Mucosa of descending colon (tissue), 3 donors: ENCODE results near the gene WDR31. TPM values are rescaled to one million over a fixed set of nuclear protein-coding genes. Genes with fewer than 3 reads are reported as not detected.
A peak's percentile ranks its signal among the peaks of the same experiment; 100 is the strongest.

Experiments used
- ATAC-seq: fragments of 200-7000 bp; cut with Tn5 transposase; one replicate; pipeline ENCODE4 v1.9.1; 2020; ENCODE audit warnings: mild to moderate bottlenecking, moderate library complexity
- DNase-seq, 3 donors: peaks; one replicate each; pipeline ENCODE4 v3.0.0-alpha.2; 2020
- H3K36me3 ChIP-seq: fragments of 200-600 bp; one replicate; pipeline ENCODE4 v1.8.0; 2021; ENCODE audit warnings: low read depth, mild to moderate bottlenecking
- H3K4me1 ChIP-seq: fragments of 200-600 bp; one replicate; pipeline ENCODE4 v1.8.0; 2021; ENCODE audit warnings: low read depth, mild to moderate bottlenecking
- H3K4me3 ChIP-seq: fragments of 200-600 bp; one replicate; pipeline ENCODE4 v1.8.0; 2021; ENCODE audit warnings: mild to moderate bottlenecking
- H3K9me3 ChIP-seq: fragments of 200-600 bp; one replicate; pipeline ENCODE4 v1.8.0; 2021; ENCODE audit warnings: mild to moderate bottlenecking
- intact Hi-C, 2 donors: fragments of 100-400 bp; cut with DNase I in 1 of 2; cut with micrococcal nuclease in 1 of 2; formaldehyde crosslinking; loops; one replicate each; pipeline versions ENCODE4 v1.11.0 to v1.11.1; 2022; cut with DNase I, micrococcal nuclease
- total RNA-seq, 3 donors: library from RNA; stranded (reverse); fragmentation: NEBNext Ultra II Directional in 2 of 3; extraction: Animal tissue kit (Norgen Biotek cat#: 25700) in 2 of 3; gene quantifications; one replicate each; pipeline versions ENCODE4 v1.2.1 to v1.2.4, GENCODE V29; 2021 to 2023
- TF ChIP-seq, protein P1 (sequence below): fragments of 200-600 bp; IDR thresholded peaks from one replicate; pipeline ENCODE4 v1.8.0; 2022; ENCODE audit warnings: antibody characterized with exemption, mild to moderate bottlenecking
- donor health status: DM: no; HTN: no; CAD: no; lungs with moderate emphysema.
- donor health status: DM: no; HTN: no; CAD: no.
- donor health status: DM: no; HTN: yes; CAD: no.

WDR31 gene
- total RNA-seq, 3 donors from 2014 or later, result 2.6 to 4.6 (median 3.3) TPM

GRCh38 chr9:113281356-113281755, 58.7 kb downstream of the WDR31 start:
- DNase-seq (no peak), ATAC-seq (no peak)
- intact Hi-C loops, result no loop called here
- Histone ChIP-seq H3K36me3 (no peaks in the 10 kb centered on the region), H3K4me1 (peaks cover 5% of the 10 kb centered on the region), H3K4me3 (no peak overlapping the region), H3K9me3 (no peaks in the 10 kb centered on the region)
- TF ChIP-seq, protein P1, sequence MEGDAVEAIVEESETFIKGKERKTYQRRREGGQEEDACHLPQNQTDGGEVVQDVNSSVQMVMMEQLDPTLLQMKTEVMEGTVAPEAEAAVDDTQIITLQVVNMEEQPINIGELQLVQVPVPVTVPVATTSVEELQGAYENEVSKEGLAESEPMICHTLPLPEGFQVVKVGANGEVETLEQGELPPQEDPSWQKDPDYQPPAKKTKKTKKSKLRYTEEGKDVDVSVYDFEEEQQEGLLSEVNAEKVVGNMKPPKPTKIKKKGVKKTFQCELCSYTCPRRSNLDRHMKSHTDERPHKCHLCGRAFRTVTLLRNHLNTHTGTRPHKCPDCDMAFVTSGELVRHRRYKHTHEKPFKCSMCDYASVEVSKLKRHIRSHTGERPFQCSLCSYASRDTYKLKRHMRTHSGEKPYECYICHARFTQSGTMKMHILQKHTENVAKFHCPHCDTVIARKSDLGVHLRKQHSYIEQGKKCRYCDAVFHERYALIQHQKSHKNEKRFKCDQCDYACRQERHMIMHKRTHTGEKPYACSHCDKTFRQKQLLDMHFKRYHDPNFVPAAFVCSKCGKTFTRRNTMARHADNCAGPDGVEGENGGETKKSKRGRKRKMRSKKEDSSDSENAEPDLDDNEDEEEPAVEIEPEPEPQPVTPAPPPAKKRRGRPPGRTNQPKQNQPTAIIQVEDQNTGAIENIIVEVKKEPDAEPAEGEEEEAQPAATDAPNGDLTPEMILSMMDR, result no peak

DNA sequence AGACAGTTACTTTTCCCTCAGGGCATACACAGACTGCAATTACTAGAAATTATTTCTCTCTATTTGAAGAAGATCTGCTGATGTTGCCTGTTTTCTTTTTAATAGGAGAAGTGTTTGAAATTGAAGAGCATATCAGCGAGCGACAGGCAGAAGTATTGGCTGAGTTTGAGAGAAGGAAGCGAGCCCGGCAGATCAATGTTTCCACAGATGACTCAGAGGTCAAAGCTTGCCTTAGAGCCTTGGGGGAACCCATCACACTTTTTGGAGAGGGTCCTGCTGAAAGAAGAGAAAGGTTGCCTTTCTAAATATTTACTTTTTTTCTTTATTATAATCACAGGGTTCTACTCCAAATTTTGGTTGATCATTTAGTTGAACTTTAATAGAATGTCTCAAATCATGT, 61.2 kb downstream of the WDR31 start:
- H3K4me1 ChIP-seq, result peaks cover 15% of the 10 kb centered on the region
- intact Hi-C loops, result loop anchor here in 1 of 2 donors (5.0 to 10.0 kb wide), 2 partner anchors 57 to 136 kb away; partner anchors contain the start of genes C9orf43, FKBP15, POLE3 and SLC31A1
- H3K9me3 ChIP-seq, result no peaks in the 10 kb centered on the region
- no peak for ATAC-seq
- DNase-seq, result no peak
- H3K36me3 ChIP-seq, result peaks cover 3% of the 10 kb centered on the region
- H3K4me3 ChIP-seq, result no peak overlapping the region
- TF ChIP-seq, protein P1, result no peak

GRCh38 chr9:113275157-113276131, 64.6 kb downstream of the WDR31 start, which contains the start of the genes CDC26 and PRPF4:
Gene CDC26, minus strand, starts transcription at chr9:113275572. Its CDS starts 3,065 bp downstream, at chr9:113272507.
Gene PRPF4, plus strand, starts transcription at chr9:113275658. Its CDS starts 86 bp downstream, at chr9:113275744.
- intact Hi-C loops, result loop anchor here in 1 of 2 donors (5.0 to 10.0 kb wide), 2 partner anchors 53 to 139 kb away; partner anchors contain the start of genes C9orf43, FKBP15, POLE3 and SLC31A1

DNA sequence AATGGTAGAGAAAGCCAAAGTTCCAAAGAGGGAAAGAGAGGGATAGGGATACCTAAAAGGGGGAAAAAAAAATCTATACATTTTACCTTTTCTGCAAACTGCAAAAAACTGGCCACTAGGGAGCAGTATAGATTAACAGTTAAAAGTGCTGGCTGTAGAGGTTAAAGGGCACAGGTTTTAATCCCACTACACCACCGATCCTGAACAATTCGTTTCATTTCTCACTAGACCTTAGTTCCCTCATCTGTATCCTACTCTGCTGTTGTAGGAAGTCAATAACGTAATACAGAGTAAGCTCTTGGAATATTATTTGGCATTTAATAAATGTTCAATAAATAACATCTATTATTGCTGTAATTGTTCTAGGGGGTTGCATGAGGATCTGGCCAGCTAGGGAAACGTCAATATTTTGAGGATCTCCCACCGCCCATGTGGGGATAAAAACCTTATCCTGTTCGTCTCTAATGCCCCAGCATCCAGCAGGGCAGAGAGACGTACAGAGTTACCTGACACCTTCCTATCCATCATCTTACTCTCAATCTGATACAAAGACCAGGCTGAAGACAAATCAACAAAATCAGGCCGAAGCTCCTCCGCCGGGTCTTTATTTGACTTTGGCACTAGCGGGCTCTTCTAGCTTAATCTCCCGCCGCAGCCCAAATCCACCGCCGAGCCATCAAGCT, 65.5 kb downstream of the WDR31 start:
- Histone ChIP-seq H3K4me3 (peak overlapping the region; percentile 67), H3K36me3 (peaks cover 5% of the 10 kb centered on the region), H3K4me1 (peaks cover 22% of the 10 kb centered on the region), H3K9me3 (no peaks in the 10 kb centered on the region)
- ATAC-seq (peak; percentile 59), DNase-seq (peak in 1 of 3 donors; percentile 77)
- TF ChIP-seq, protein P1, result peak; percentile 37
- intact Hi-C loops, result loop anchor here in 1 of 2 donors (5.0 to 10.0 kb wide), 2 partner anchors 52 to 140 kb away; partner anchors contain the start of genes C9orf43, FKBP15, POLE3 and SLC31A1

More at GRCh38 chr9:113275157-113276131, 64.6 kb downstream of the WDR31 start, which contains the start of the genes CDC26 and PRPF4:
- TF ChIP-seq, protein P1, result no peak
- ATAC-seq (peak; percentile 98), DNase-seq (peak; percentile 97 to 98 (median 98))
- Histone ChIP-seq H3K4me1 (peaks cover 15% of the 10 kb centered on the region), H3K36me3 (peaks cover 3% of the 10 kb centered on the region), H3K9me3 (no peaks in the 10 kb centered on the region), H3K4me3 (peak within 1 kb of the TSS; percentile 67)

DNA sequence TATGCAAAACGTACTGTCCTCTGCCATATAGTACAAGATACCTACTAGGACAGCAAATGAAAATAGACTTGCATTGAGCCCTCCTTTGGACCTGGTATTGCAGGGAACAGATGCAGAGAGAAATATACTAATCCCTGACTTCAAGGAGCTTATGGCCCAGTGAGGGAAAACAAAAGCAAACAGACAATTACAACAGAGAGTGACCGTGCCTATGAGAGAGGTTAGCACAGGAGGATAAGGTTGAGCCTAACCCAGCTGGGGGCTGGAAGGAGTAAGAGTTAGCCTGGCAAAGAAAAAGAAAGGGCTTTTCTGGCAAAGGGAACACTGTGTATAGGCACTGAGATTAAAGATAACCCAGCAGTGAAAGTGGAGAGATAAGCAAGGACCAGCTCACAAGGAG, 70.2 kb downstream of the WDR31 start:
- Histone ChIP-seq H3K4me3 (no peak overlapping the region), H3K4me1 (peaks cover 27% of the 10 kb centered on the region), H3K36me3 (peaks cover 3% of the 10 kb centered on the region), H3K9me3 (no peaks in the 10 kb centered on the region)
- ATAC-seq (peak; percentile 9), DNase-seq (no peak)
- intact Hi-C loops, result loop anchor here in 1 of 2 donors (10.0 kb wide), 1 partner anchor 145 kb away; the partner anchor contains the start of genes C9orf43 and POLE3
- TF ChIP-seq, protein P1, result no peak
